ENCODE data around the gene PCBP4. TPM values are rescaled to one million over a fixed set of nuclear protein-coding genes. Genes with fewer than 3 reads are reported as not detected.
A peak's percentile ranks its signal among the peaks of the same experiment; 100 is the strongest.
"Not testable (repeated sequence)": the region's sequence is repeated elsewhere in the genome, so short reads cannot be mapped to it uniquely, and the experiment has no call there.

PCBP4 gene
- total and polyA plus RNA-seq, 7 experiments from 2014 or later = 8.0 to 21.1 (median 13.8) TPM

DNA sequence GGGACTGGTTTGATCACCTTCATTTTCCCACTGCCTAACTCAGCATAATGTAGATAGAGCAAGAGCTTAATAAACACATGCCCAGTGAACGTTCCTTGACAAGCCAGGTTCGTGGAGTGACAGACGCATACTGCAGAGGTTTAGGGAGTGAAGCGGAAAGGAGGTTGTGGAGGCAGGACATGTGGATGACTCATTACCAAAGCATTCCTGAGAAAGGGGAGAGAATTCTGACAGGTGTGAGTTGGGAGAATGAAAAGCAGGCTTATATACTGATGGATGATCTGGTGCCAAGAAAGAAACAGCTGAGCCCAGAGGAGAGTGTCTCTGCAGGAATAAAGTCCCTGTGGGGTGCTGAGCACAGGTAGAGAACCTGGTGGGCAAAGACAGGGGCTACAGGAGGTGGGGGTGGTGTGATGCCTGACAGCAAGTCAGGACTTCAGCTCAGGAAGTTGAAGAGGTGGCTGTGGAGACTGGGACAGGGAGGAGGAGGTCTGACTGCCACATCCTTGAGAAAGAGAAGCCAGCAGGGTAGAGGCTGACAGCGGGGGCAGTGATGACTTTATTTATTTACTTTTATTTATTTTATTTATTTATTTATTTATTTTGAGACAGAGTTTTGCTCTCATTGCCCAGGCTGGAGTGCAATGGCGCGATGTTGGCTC, 30.8 kb upstream of the PCBP4 start:
- H3K4me1 Mint-ChIP-seq = peaks cover 18 to 40% (median 26%) of the 10 kb centered on the region in 7 donors
- ChIA-PET POLR2A (interaction anchor here (0.7 to 1.0 kb wide), 2 partner anchors 199 to 1769 kb away, joined by 3 to 11 read pairs; no protein-coding TSS in a partner anchor), CTCF (interaction anchor here (1.1 kb wide), 1 partner anchor 124 kb away, joined by 4 read pairs; no protein-coding TSS in a partner anchor)
- peaks cover 0 to 18% (median 9%) of the 10 kb centered on the region in 5 donors for H3K36me3 Mint-ChIP-seq
- Histone ChIP-seq H3K4me1 (ENCODE audit: control insufficient read depth in 2 of 2, insufficient read depth in 2 of 2, low read length in 2 of 2) (peaks cover 21% of the 10 kb centered on the region in 2 donors), H3K27ac (ENCODE audit: low read depth, low read length) (no peak overlapping the region), H3K27me3 (ENCODE audit: control insufficient read depth in 2 of 2, insufficient read depth in 2 of 2, low read length in 2 of 2) (no peaks in the 10 kb centered on the region), H3K36me3 (ENCODE audit: control insufficient read depth in 2 of 3, insufficient read depth in 3 of 3, low read length in 3 of 3) (peaks cover 5 to 17% (median 11%) of the 10 kb centered on the region in 3 experiments), H3K9me3 (ENCODE audit: control insufficient read depth in 2 of 3, low read length in 3 of 3) (no peaks in the 10 kb centered on the region), H3K4me3 (ENCODE audit: low read length) (no peak overlapping the region)
- no peak overlapping the region for H3K4me3 Mint-ChIP-seq
- H3K27me3 Mint-ChIP-seq = peaks cover 0 to 18% (median 0%) of the 10 kb centered on the region in 5 donors
- H3K27ac Mint-ChIP-seq = peak overlapping the region in 2 of 9 donors; percentile 46 to 77
- intact Hi-C loops (cut with micrococcal nuclease) = loop anchor here (5.0 to 10.0 kb wide), 4 partner anchors 199 to 1347 kb away; partner anchors contain the start of genes ALAS1 (in 1 of the 2), DCP1A (in 1 of the 2), GLYCTK (in 1 of the 2) and NT5DC2 (in 1 of the 2)
- no peaks in the 10 kb centered on the region for H3K9me3 Mint-ChIP-seq
- DNase-seq = no peak
- no peak for ATAC-seq

DNA sequence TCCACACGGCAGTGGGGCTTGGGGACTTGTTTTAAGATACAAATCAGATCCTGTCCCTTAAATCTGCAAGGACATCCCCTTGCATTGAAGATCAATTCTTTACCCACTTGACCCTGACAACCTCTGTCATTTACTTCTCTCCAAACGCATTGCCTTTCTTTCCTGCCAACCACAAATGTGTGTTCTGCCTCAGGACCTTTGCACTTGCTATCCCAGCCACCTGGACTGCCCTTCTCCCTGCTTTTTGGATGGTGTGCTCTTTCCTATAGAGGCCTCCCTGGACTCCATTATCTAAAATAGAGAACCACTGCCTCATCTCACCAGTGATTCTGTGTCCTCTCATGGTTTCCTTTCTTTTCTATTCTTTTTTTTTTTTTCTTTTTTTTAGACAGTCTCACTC, 29.9 kb upstream of the PCBP4 start:
- Histone ChIP-seq H3K9me3 (ENCODE audit: control insufficient read depth in 2 of 3, low read length in 3 of 3) (no peaks in the 10 kb centered on the region), H3K4me3 (ENCODE audit: low read length) (no peak overlapping the region), H3K36me3 (ENCODE audit: control insufficient read depth in 2 of 3, insufficient read depth in 3 of 3, low read length in 3 of 3) (peaks cover 5 to 25% (median 11%) of the 10 kb centered on the region in 3 experiments), H3K4me1 (ENCODE audit: control insufficient read depth in 2 of 2, insufficient read depth in 2 of 2, low read length in 2 of 2) (peaks cover 21% of the 10 kb centered on the region in 2 donors), H3K27ac (ENCODE audit: low read depth, low read length) (no peak overlapping the region), H3K27me3 (ENCODE audit: control insufficient read depth in 2 of 2, insufficient read depth in 2 of 2, low read length in 2 of 2) (no peaks in the 10 kb centered on the region)
- H3K36me3 Mint-ChIP-seq = peaks cover 3 to 21% (median 9%) of the 10 kb centered on the region in 5 donors
- peak overlapping the region in 3 of 10 donors; percentile 14 to 40 (median 21) for H3K4me3 Mint-ChIP-seq
- H3K4me1 Mint-ChIP-seq = peaks cover 25 to 47% (median 33%) of the 10 kb centered on the region in 7 donors
- POLR2A ChIA-PET = no interaction called here
- ATAC-seq (no peak), DNase-seq (no peak)
- CTCF ChIA-PET = no interaction called here
- intact Hi-C loops (cut with micrococcal nuclease) = loop anchor here (5.0 to 10.0 kb wide), 4 partner anchors 200 to 1348 kb away; partner anchors contain the start of genes ALAS1 (in 1 of the 2), DCP1A (in 1 of the 2), GLYCTK (in 1 of the 2) and NT5DC2 (in 1 of the 2)
- H3K9me3 Mint-ChIP-seq = no peaks in the 10 kb centered on the region
- H3K27ac Mint-ChIP-seq = peak overlapping the region in 4 of 9 donors; percentile 46 to 71 (median 56)
- peaks cover 0 to 16% (median 0%) of the 10 kb centered on the region in 5 donors for H3K27me3 Mint-ChIP-seq

GRCh38 chr3:51995346-51996163, 28.3 kb upstream of the PCBP4 start, which contains the start of gene RPL29:
Gene RPL29 (minus strand): TSS chr3:51995895. CDS start chr3:51995461, 434 bp downstream.
- H3K27ac Mint-ChIP-seq = peak within 1 kb of the TSS; percentile 98 to 100 (median 100)
- H3K9me3 Mint-ChIP-seq = no peaks in the 10 kb centered on the region
- H3K9me3 ChIP-seq (ENCODE audit: control insufficient read depth in 2 of 3, low read length in 3 of 3) = no peaks in the 10 kb centered on the region
- H3K36me3 Mint-ChIP-seq = peaks cover 3 to 23% (median 9%) of the 10 kb centered on the region in 5 donors
- H3K27me3 ChIP-seq (ENCODE audit: control insufficient read depth in 2 of 2, insufficient read depth in 2 of 2, low read length in 2 of 2) = no peaks in the 10 kb centered on the region
- H3K4me1 Mint-ChIP-seq = peaks cover 19 to 44% (median 31%) of the 10 kb centered on the region in 7 donors
- ATAC-seq (peak; percentile 99), DNase-seq (peak; percentile 80 to 95 (median 92))
- ChIA-PET CTCF (interaction anchor here (0.6 to 1.6 kb wide), 11 partner anchors 9 to 344 kb away, joined by 3 to 5 read pairs (median 3); partner anchors contain the start of genes ABHD14B, POC1A and RRP9), POLR2A (interaction anchor here (0.6 to 2.4 kb wide), 22 partner anchors 9 to 458 kb away, joined by 3 to 33 read pairs (median 4); partner anchors contain the start of genes ABHD14A, ABHD14B, ACY1 and DUSP7)
- peak within 1 kb of the TSS; percentile 98 for H3K4me3 ChIP-seq (ENCODE audit: low read length)
- H3K4me1 ChIP-seq (ENCODE audit: control insufficient read depth in 2 of 2, insufficient read depth in 2 of 2, low read length in 2 of 2) = peaks cover 13 to 15% of the 10 kb centered on the region in 2 donors
- H3K27ac ChIP-seq (ENCODE audit: low read depth, low read length) = peak within 1 kb of the TSS; percentile 95
- H3K27me3 Mint-ChIP-seq = peaks cover 0 to 16% (median 0%) of the 10 kb centered on the region in 5 donors
- intact Hi-C loops (cut with micrococcal nuclease) = loop anchor here (1.0 to 10.0 kb wide), 11 partner anchors 12 to 1349 kb away; partner anchors contain the start of genes ABHD14A (in 2 of the 2), ACY1 (in 2 of the 2), PARP3 (in 2 of the 2) and ABHD14B (in 1 of the 2)
- H3K4me3 Mint-ChIP-seq = peak within 1 kb of the TSS; percentile 92 to 100 (median 98)
- peaks cover 5 to 34% (median 11%) of the 10 kb centered on the region in 3 experiments for H3K36me3 ChIP-seq (ENCODE audit: control insufficient read depth in 2 of 3, insufficient read depth in 3 of 3, low read length in 3 of 3)

DNA sequence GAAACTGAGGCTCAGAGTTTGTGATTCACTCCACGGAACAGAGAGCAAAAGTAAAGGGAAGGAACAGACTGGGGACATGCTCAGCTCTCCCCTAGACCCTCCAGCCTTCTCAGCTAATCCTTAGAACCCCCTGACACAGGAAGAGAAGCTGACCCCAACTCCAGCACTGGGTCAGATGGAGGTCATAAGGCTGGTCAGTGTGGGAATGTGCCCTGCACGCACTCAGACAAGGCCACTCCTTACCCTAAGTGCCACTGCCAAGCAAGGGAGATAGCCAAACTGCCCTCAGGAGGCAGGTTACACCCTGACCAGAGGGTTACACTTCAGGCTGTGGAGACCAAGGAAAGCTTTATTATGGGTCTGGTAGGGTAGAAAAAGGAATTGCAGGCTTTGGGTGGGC, 27.3 kb upstream of the PCBP4 start:
- peak overlapping the region; percentile 95 for H3K27ac ChIP-seq (ENCODE audit: low read depth, low read length)
- DNase-seq (no peak), ATAC-seq (no peak)
- no peak overlapping the region for H3K4me3 ChIP-seq (ENCODE audit: low read length)
- Mint-ChIP-seq H3K4me1 (peaks cover 21 to 44% (median 31%) of the 10 kb centered on the region in 7 donors), H3K4me3 (peak overlapping the region; percentile 92 to 100 (median 98)), H3K9me3 (no peaks in the 10 kb centered on the region), H3K36me3 (peaks cover 3 to 23% (median 9%) of the 10 kb centered on the region in 5 donors), H3K27ac (peak overlapping the region; percentile 82 to 100 (median 100)), H3K27me3 (peaks cover 0 to 7% (median 0%) of the 10 kb centered on the region in 5 donors)
- no peaks in the 10 kb centered on the region for H3K27me3 ChIP-seq (ENCODE audit: control insufficient read depth in 2 of 2, insufficient read depth in 2 of 2, low read length in 2 of 2)
- no peaks in the 10 kb centered on the region for H3K9me3 ChIP-seq (ENCODE audit: control insufficient read depth in 2 of 3, low read length in 3 of 3)
- intact Hi-C loops (cut with micrococcal nuclease) = loop anchor here (2.0 to 10.0 kb wide), 3 partner anchors 20 to 1350 kb away; partner anchors contain the start of genes ABHD14A (in 1 of the 2), ABHD14B (in 1 of the 2), DCP1A (in 1 of the 2) and NT5DC2 (in 1 of the 2)
- ChIA-PET POLR2A (interaction anchor here (0.6 to 2.4 kb wide), 9 partner anchors 10 to 284 kb away, joined by 3 to 33 read pairs (median 9); partner anchors contain the start of genes ABHD14A, ABHD14B, ACY1 and DUSP7), CTCF (interaction anchor here (0.7 to 1.2 kb wide), 3 partner anchors 11 to 53 kb away, joined by 3 to 5 read pairs (median 4); partner anchors contain the start of genes ABHD14B and RRP9)
- H3K4me1 ChIP-seq (ENCODE audit: control insufficient read depth in 2 of 2, insufficient read depth in 2 of 2, low read length in 2 of 2) = peaks cover 13 to 15% of the 10 kb centered on the region in 2 donors
- H3K36me3 ChIP-seq (ENCODE audit: control insufficient read depth in 2 of 3, insufficient read depth in 3 of 3, low read length in 3 of 3) = peaks cover 5 to 34% (median 11%) of the 10 kb centered on the region in 3 experiments

DNA sequence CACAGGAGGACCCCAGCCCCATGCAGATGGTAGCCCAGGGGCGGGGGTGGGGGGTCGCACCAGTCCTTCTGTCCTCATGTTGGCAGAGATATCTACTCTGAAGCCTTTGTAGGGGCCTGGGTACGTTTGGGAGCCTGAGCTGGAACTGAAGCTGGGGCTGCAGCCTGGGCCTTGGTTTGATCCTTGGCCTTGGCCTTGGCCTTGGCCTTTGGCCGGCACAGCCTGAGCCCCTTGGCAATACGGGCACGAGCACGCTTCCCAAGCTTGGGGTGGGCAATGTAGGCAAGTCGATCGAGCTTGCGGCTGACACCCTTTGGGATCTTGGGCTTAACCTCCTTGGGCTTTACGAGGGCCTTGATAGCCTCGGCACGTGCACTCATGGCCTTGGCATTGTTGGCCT, 26.4 kb upstream of the PCBP4 start:
- not testable (repeated sequence) for DNase-seq; H3K9me3 Mint-ChIP-seq; H3K9me3 ChIP-seq (ENCODE audit: control insufficient read depth in 2 of 3, low read length in 3 of 3); H3K4me3 ChIP-seq (ENCODE audit: low read length); H3K27me3 ChIP-seq (ENCODE audit: control insufficient read depth in 2 of 2, insufficient read depth in 2 of 2, low read length in 2 of 2); H3K27me3 Mint-ChIP-seq; ATAC-seq
- CTCF ChIA-PET = interaction anchor here (1.2 kb wide), 1 partner anchor 52 kb away, joined by 4 read pairs; the partner anchor contains the start of gene RRP9
- Mint-ChIP-seq H3K4me3 (peak overlapping the region in 5 of 10 donors; percentile 38 to 99 (median 51)), H3K36me3 (peaks cover 3 to 23% (median 9%) of the 10 kb centered on the region in 5 donors), H3K4me1 (peaks cover 21 to 44% (median 31%) of the 10 kb centered on the region in 7 donors), H3K27ac (peak overlapping the region in 6 of 9 donors; percentile 29 to 100 (median 83))
- peaks cover 13 to 15% of the 10 kb centered on the region in 2 donors for H3K4me1 ChIP-seq (ENCODE audit: control insufficient read depth in 2 of 2, insufficient read depth in 2 of 2, low read length in 2 of 2)
- H3K36me3 ChIP-seq (ENCODE audit: control insufficient read depth in 2 of 3, insufficient read depth in 3 of 3, low read length in 3 of 3) = peaks cover 5 to 34% (median 11%) of the 10 kb centered on the region in 3 experiments
- intact Hi-C loops (cut with micrococcal nuclease) = loop anchor here (2.0 to 10.0 kb wide), 3 partner anchors 19 to 1351 kb away; partner anchors contain the start of genes ABHD14A (in 1 of the 2), ABHD14B (in 1 of the 2), DCP1A (in 1 of the 2) and NT5DC2 (in 1 of the 2)
- peak overlapping the region; percentile 95 for H3K27ac ChIP-seq (ENCODE audit: low read depth, low read length)
- POLR2A ChIA-PET = interaction anchor here (0.6 to 3.0 kb wide), 2 partner anchors 10 to 28 kb away, joined by 3 to 14 read pairs; partner anchors contain the start of gene ACY1

Measured in naive thymus-derived CD4-positive, alpha-beta T cell (primary cell).